Liver (tissue), 9 donors: Measurements from ENCODE around the gene APPL1. TPM values are rescaled to one million over a fixed set of nuclear protein-coding genes. Genes with fewer than 3 reads are reported as not detected.
"Not testable (repeated sequence)": the region's sequence is repeated elsewhere in the genome, so short reads cannot be mapped to it uniquely, and the experiment has no call there.

Experiments used
- DNase-seq: peaks from one replicate; pipeline ENCODE4 v3.0.0-alpha.2; 2017; ENCODE audit warnings: low spot score
- H3K27ac ChIP-seq, 2 donors: one replicate each; pipeline ENCODE4 v1.7.0; 2013; ENCODE audit warnings: inconsistent platforms in 2 of 2, low read length in 2 of 2, control low read depth in 1 of 2, low read depth in 1 of 2, mild to moderate bottlenecking in 1 of 2
- H3K27me3 ChIP-seq, 4 donors: one replicate each; pipeline versions ENCODE4 v1.6.1 to v1.7.0; 2013; ENCODE audit warnings: low read length in 3 of 4, inconsistent platforms in 1 of 4, mild to moderate bottlenecking in 1 of 4, moderate library complexity in 1 of 4; ENCODE audit not compliant: control insufficient read depth in 4 of 4, insufficient read depth in 4 of 4
- H3K36me3 ChIP-seq, 4 donors: one replicate each; pipeline versions ENCODE4 v1.6.1 to v1.7.0; 2013; ENCODE audit warnings: low read length in 3 of 4, mild to moderate bottlenecking in 3 of 4, low read depth in 1 of 4, moderate library complexity in 1 of 4; ENCODE audit not compliant: control insufficient read depth in 4 of 4, insufficient read depth in 3 of 4
- H3K4me1 ChIP-seq, 4 donors: one replicate each; pipeline versions ENCODE4 v1.6.1 to v1.7.0; 2013; ENCODE audit warnings: low read length in 3 of 4, mild to moderate bottlenecking in 3 of 4, moderate library complexity in 1 of 4; ENCODE audit not compliant: control insufficient read depth in 4 of 4, insufficient read depth in 4 of 4
- H3K4me3 ChIP-seq, 3 donors: one replicate each; pipeline versions ENCODE4 v1.6.1 to v1.7.0; 2013; ENCODE audit warnings: low read length in 3 of 3, control low read depth in 1 of 3, low read depth in 1 of 3, mild to moderate bottlenecking in 1 of 3
- H3K9ac ChIP-seq, 2 donors: one replicate each; pipeline ENCODE4 v1.7.0; 2013; ENCODE audit warnings: low read length in 2 of 2, mild to moderate bottlenecking in 2 of 2, moderate library complexity in 2 of 2, control low read depth in 1 of 2, low read depth in 1 of 2
- H3K9me3 ChIP-seq, 4 donors: one replicate each; pipeline versions ENCODE4 v1.6.1 to v1.7.0; 2013; ENCODE audit warnings: low read length in 3 of 4; ENCODE audit not compliant: control insufficient read depth in 4 of 4
- ATF3 ChIP-seq: IDR thresholded peaks from 2 replicates; pipeline ENCODE4 v1.6.1; 2016; ENCODE audit warnings: antibody characterized with exemption
- CTCF ChIP-seq: fragments of 150-350 bp; IDR thresholded peaks from 2 replicates; pipeline ENCODE4 v1.5.1; 2017; ENCODE audit warnings: improper control_type of control experiment, low read depth, low read length; ENCODE audit not compliant: missing input control
- EGR1 ChIP-seq, 2 donors: IDR thresholded peaks; 2 replicates each; pipeline ENCODE4 v1.6.1; 2016 to 2018; ENCODE audit warnings: antibody characterized with exemption in 2 of 2, low read depth in 2 of 2
- FOXA1 ChIP-seq: IDR thresholded peaks from 2 replicates; pipeline ENCODE4 v1.6.1; 2016; ENCODE audit warnings: antibody characterized with exemption
- FOXA2 ChIP-seq: IDR thresholded peaks from 2 replicates; pipeline ENCODE4 v1.6.1; 2016; ENCODE audit warnings: antibody characterized with exemption
- GABPA ChIP-seq, 2 donors: IDR thresholded peaks in 1 of 2; conservative IDR thresholded peaks in 1 of 2; 2 replicates each; pipeline ENCODE4 v1.6.1; 2016; ENCODE audit warnings: antibody characterized with exemption in 2 of 2, mild to moderate bottlenecking in 1 of 2, moderate library complexity in 1 of 2
- HNF4A ChIP-seq, 2 donors: conservative IDR thresholded peaks; 2 replicates each; pipeline ENCODE4 v1.6.1; 2016; ENCODE audit warnings: antibody characterized with exemption in 2 of 2, mild to moderate bottlenecking in 2 of 2
- HNF4G ChIP-seq: IDR thresholded peaks from 2 replicates; pipeline ENCODE4 v1.6.1; 2016; ENCODE audit warnings: antibody characterized with exemption
- NR2F2 ChIP-seq: IDR thresholded peaks from 2 replicates; pipeline ENCODE4 v1.6.1; 2016; ENCODE audit warnings: antibody characterized with exemption
- RAD21 ChIP-seq, 2 donors: IDR thresholded peaks; 2 replicates each; pipeline ENCODE4 v1.6.1; 2016; ENCODE audit warnings: antibody characterized with exemption in 2 of 2, mild to moderate bottlenecking in 2 of 2
- REST ChIP-seq: IDR thresholded peaks from 2 replicates; pipeline ENCODE4 v1.6.1; 2016; ENCODE audit warnings: antibody characterized with exemption, mild to moderate bottlenecking
- RXRA ChIP-seq, 2 donors: IDR thresholded peaks; 2 replicates each; pipeline ENCODE4 v1.6.1; 2017 to 2018; ENCODE audit warnings: antibody characterized with exemption in 2 of 2, mild to moderate bottlenecking in 1 of 2
- SP1 ChIP-seq: IDR thresholded peaks from 2 replicates; pipeline ENCODE4 v1.6.1; 2018; ENCODE audit warnings: antibody characterized with exemption, mild to moderate bottlenecking
- TAF1 ChIP-seq: conservative IDR thresholded peaks from 2 replicates; pipeline ENCODE4 v1.6.1; 2016; ENCODE audit warnings: antibody characterized with exemption, mild to moderate bottlenecking
- YY1 ChIP-seq: IDR thresholded peaks from 2 replicates; pipeline ENCODE4 v1.6.1; 2016; ENCODE audit warnings: antibody characterized with exemption, mild to moderate bottlenecking
- ZBTB33 ChIP-seq: IDR thresholded peaks from 2 replicates; pipeline ENCODE4 v1.6.1; 2016; ENCODE audit warnings: antibody characterized with exemption
- WGBS: extraction: QIAGEN DNeasy Blood & Tissue Kit; methylation state at CpG from one replicate; pipeline ENCODE4 v1.1.7; 2013; 5-methylcytosine and 5-hydroxymethylcytosine counted together
- polyA plus RNA-seq, 2 donors: library from polyadenylated mRNA; stranded (reverse) in 1 of 2; unstranded in 1 of 2; fragments of 200-250 nt in 1 of 2; fragments of >200 nt in 1 of 2; fragmentation: Nextera tagmentation in 1 of 2; extraction: Ambion mirVana in 1 of 2; gene quantifications; one replicate each; pipeline versions ENCODE4 v1.2.1 to v1.2.3, GENCODE V29; 2013 to 2015
- total RNA-seq, 2 donors: library from RNA; depleted of rRNA; stranded (reverse); fragments of >200 nt; gene quantifications; one replicate each; pipeline ENCODE4 v1.2.3, GENCODE V29; 2014
- donor health status: healthy.
- donor health status: healthy.
- donor health status: healthy.
- donor health status: healthy.
- donor health status: healthy.

APPL1 gene
- total and polyA plus RNA-seq, 4 donors: 7.7 to 30.3 (median 19.2) TPM

GRCh38 chr3:57292897-57293526, 65.5 kb downstream of the APPL1 start:
- no peak for TF ChIP-seq ZBTB33
- no peak for TF ChIP-seq RXRA (IDR thresholded peaks at IDR 0.05)
- TF ChIP-seq HNF4A (conservative IDR thresholded peaks at IDR 0.05): no peak
- TF ChIP-seq NR2F2: no peak
- TF ChIP-seq GABPA (IDR thresholded peaks at IDR 0.05 in 1 of 2, conservative IDR thresholded peaks at IDR 0.05 in 1 of 2): no peak
- no peak for TF ChIP-seq YY1
- no peak for TF ChIP-seq FOXA2
- TF ChIP-seq RAD21 (IDR thresholded peaks at IDR 0.05): no peak
- TF ChIP-seq FOXA1: no peak
- no peak overlapping the region for H3K9ac ChIP-seq
- WGBS: 95% methylated on average over 4 of the region's 4 CpGs

GRCh38 chr3:57298041-57298440, 70.5 kb downstream of the APPL1 start:
- Histone ChIP-seq H3K4me3 (no peak overlapping the region), H3K36me3 (no peaks in the 10 kb centered on the region), H3K9ac (no peak overlapping the region), H3K9me3 (no peaks in the 10 kb centered on the region), H3K27ac (no peak overlapping the region), H3K4me1 (no peaks in the 10 kb centered on the region), H3K27me3 (no peaks in the 10 kb centered on the region)
- TF ChIP-seq HNF4G: no peak
- TF ChIP-seq REST: no peak
- TF ChIP-seq CTCF: no peak
- TF ChIP-seq TAF1: no peak
- no peak for TF ChIP-seq SP1
- no peak for TF ChIP-seq HNF4A (conservative IDR thresholded peaks at IDR 0.05)
- no peak for TF ChIP-seq RAD21 (IDR thresholded peaks at IDR 0.05)
- TF ChIP-seq EGR1 (IDR thresholded peaks at IDR 0.05; ENCODE audit: low read depth in 2 of 2): no peak
- TF ChIP-seq ATF3: no peak
- WGBS: 95% methylated on average over 1 of the region's 1 CpG
- DNase-seq: no peak

More at GRCh38 chr3:57292897-57293526, 65.5 kb downstream of the APPL1 start:
- Histone ChIP-seq H3K9me3 (no peaks in the 10 kb centered on the region), H3K27ac (no peak overlapping the region), H3K4me3 (no peak overlapping the region), H3K36me3 (no peaks in the 10 kb centered on the region), H3K27me3 (no peaks in the 10 kb centered on the region), H3K4me1 (no peaks in the 10 kb centered on the region)
- DNase-seq: no peak

- H3K9me3 ChIP-seq, H3K9ac ChIP-seq, H3K27me3 ChIP-seq, H3K4me1 ChIP-seq, H3K4me3 ChIP-seq, DNase-seq, H3K27ac ChIP-seq, H3K36me3 ChIP-seq: not testable (repeated sequence)
- WGBS: 96% methylated on average over 7 of the region's 7 CpGs
Measured at GRCh38 chr3:57303520-57303919, 76.0 kb downstream of the APPL1 start.
